ENCODE results near the gene BICD1.

DNA sequence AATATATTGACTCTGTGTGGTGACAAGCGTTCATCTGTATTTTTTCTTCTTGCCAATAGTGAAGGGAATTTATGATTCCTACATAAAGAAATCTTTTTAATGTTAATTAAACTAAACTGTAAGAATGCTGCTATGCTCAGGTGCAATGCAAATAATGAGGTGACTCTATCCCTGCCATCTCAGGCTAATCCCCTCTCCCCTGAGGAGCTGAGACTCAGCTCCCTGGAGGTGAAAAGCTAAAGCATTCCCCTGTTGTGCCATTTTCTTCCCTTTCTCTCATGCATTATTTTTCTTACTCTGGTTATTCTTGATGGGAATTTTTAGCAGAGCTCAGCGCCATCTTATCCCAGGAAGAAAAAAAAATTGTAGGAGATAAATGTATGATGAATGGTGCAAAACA, 178.8 kb downstream of the BICD1 start:
- TF ChIP-seq, protein P1, sequence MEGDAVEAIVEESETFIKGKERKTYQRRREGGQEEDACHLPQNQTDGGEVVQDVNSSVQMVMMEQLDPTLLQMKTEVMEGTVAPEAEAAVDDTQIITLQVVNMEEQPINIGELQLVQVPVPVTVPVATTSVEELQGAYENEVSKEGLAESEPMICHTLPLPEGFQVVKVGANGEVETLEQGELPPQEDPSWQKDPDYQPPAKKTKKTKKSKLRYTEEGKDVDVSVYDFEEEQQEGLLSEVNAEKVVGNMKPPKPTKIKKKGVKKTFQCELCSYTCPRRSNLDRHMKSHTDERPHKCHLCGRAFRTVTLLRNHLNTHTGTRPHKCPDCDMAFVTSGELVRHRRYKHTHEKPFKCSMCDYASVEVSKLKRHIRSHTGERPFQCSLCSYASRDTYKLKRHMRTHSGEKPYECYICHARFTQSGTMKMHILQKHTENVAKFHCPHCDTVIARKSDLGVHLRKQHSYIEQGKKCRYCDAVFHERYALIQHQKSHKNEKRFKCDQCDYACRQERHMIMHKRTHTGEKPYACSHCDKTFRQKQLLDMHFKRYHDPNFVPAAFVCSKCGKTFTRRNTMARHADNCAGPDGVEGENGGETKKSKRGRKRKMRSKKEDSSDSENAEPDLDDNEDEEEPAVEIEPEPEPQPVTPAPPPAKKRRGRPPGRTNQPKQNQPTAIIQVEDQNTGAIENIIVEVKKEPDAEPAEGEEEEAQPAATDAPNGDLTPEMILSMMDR (IDR thresholded peaks at IDR 0.05) = no peak
- no peak for TF ChIP-seq TAF1 (IDR thresholded peaks at IDR 0.05; ENCODE audit: borderline replicate concordance, low read depth, low read length)
